ENCODE data around the gene GNPTG. TPM values are rescaled to one million over a fixed set of nuclear protein-coding genes. Genes with fewer than 3 reads are reported as not detected.
A peak's percentile ranks its signal among the peaks of the same experiment; 100 is the strongest.

GNPTG gene
- total RNA-seq, 1 donor from 2014 or later, result 11.8 TPM

- Histone ChIP-seq H3K36me3 (no peaks in the 10 kb centered on the region), H3K27ac (no peak overlapping the region), H3F3A (ENCODE audit: low read depth) (peaks cover 5% of the 10 kb centered on the region), H3K4me2 (no peak overlapping the region), H4K20me1 (ENCODE audit: low read depth) (peaks cover 11% of the 10 kb centered on the region), H3K4me1 (peaks cover 9% of the 10 kb centered on the region), H2AFZ (replicated peaks) (no peak overlapping the region), H3K79me2 (ENCODE audit: low read depth) (peaks cover 5% of the 10 kb centered on the region), H3K9ac (no peak overlapping the region), H3K4me3 (no peak overlapping the region), H3K27me3 (peaks cover 41% of the 10 kb centered on the region), H3K9me3 (ENCODE audit: low read depth) (no peaks in the 10 kb centered on the region)
- Mint-ChIP-seq H3K36me3 (no peaks in the 10 kb centered on the region), H3K9me3 (no peaks in the 10 kb centered on the region), H3K4me3 (no peak overlapping the region), H3K27me3 (ENCODE audit: insufficient read depth, low read depth) (peaks cover 14% of the 10 kb centered on the region), H3K4me1 (peaks cover 19% of the 10 kb centered on the region), H3K27ac (no peak overlapping the region)
- TF ChIP-seq EZH2 (IDR thresholded peaks at IDR 0.05), result no peak
- TF ChIP-seq CTCF (IDR thresholded peaks at IDR 0.05), result no peak
- no peak for TF ChIP-seq EZH2phosphoT487 (IDR thresholded peaks at IDR 0.05)
- DNase-seq (ENCODE audit: low spot score), result no peak
These were observed 5.9 kb upstream of the GNPTG start for GRCh38 chr16:1345651-1346421.

- no peak overlapping the region for H3K4me3 Mint-ChIP-seq
- Histone ChIP-seq H3K4me2 (no peak overlapping the region), H3K36me3 (no peaks in the 10 kb centered on the region), H3K79me2 (ENCODE audit: low read depth) (peaks cover 13% of the 10 kb centered on the region), H3K9me3 (ENCODE audit: low read depth) (no peaks in the 10 kb centered on the region), H4K20me1 (ENCODE audit: low read depth) (peaks cover 13% of the 10 kb centered on the region), H3K4me3 (no peak overlapping the region), H2AFZ (replicated peaks) (no peak overlapping the region), H3K27ac (no peak overlapping the region), H3K4me1 (peaks cover 9% of the 10 kb centered on the region), H3K9ac (no peak overlapping the region), H3F3A (ENCODE audit: low read depth) (peaks cover 5% of the 10 kb centered on the region), H3K27me3 (peaks cover 33% of the 10 kb centered on the region)
- no peaks in the 10 kb centered on the region for H3K36me3 Mint-ChIP-seq
- TF ChIP-seq EZH2phosphoT487 (IDR thresholded peaks at IDR 0.05), result no peak
- TF ChIP-seq CTCF (IDR thresholded peaks at IDR 0.05), result peak; percentile 18
- no peaks in the 10 kb centered on the region for H3K9me3 Mint-ChIP-seq
- H3K4me1 Mint-ChIP-seq, result peaks cover 19% of the 10 kb centered on the region
- DNase-seq (ENCODE audit: low spot score), result no peak
- no peak overlapping the region for H3K27ac Mint-ChIP-seq
- H3K27me3 Mint-ChIP-seq (ENCODE audit: insufficient read depth, low read depth), result peaks cover 14% of the 10 kb centered on the region
These were observed 5.1 kb upstream of the GNPTG start for GRCh38 chr16:1346422-1347285.

- peaks cover 17% of the 10 kb centered on the region for H3K27me3 Mint-ChIP-seq (ENCODE audit: insufficient read depth, low read depth)
- Histone ChIP-seq H3K27me3 (peaks cover 25% of the 10 kb centered on the region), H3K36me3 (no peaks in the 10 kb centered on the region), H3K9me3 (ENCODE audit: low read depth) (no peaks in the 10 kb centered on the region), H3K4me3 (no peak overlapping the region), H2AFZ (replicated peaks) (no peak overlapping the region), H3K4me2 (no peak overlapping the region), H3K79me2 (ENCODE audit: low read depth) (peaks cover 18% of the 10 kb centered on the region), H3K27ac (no peak overlapping the region), H4K20me1 (ENCODE audit: low read depth) (peaks cover 10% of the 10 kb centered on the region), H3F3A (ENCODE audit: low read depth) (peaks cover 2% of the 10 kb centered on the region), H3K9ac (no peak overlapping the region), H3K4me1 (peaks cover 8% of the 10 kb centered on the region)
- no peak overlapping the region for H3K4me3 Mint-ChIP-seq
- no peak for TF ChIP-seq EZH2phosphoT487 (IDR thresholded peaks at IDR 0.05)
- TF ChIP-seq CTCF (IDR thresholded peaks at IDR 0.05), result no peak
- TF ChIP-seq EZH2 (IDR thresholded peaks at IDR 0.05), result no peak
- H3K4me1 Mint-ChIP-seq, result peaks cover 19% of the 10 kb centered on the region
- no peak for DNase-seq (ENCODE audit: low spot score)
- H3K36me3 Mint-ChIP-seq, result peaks cover 2% of the 10 kb centered on the region
- no peak overlapping the region for H3K27ac Mint-ChIP-seq
- peaks cover 3% of the 10 kb centered on the region for H3K9me3 Mint-ChIP-seq
These were observed 4.4 kb upstream of the GNPTG start for GRCh38 chr16:1347286-1347855.
